GM12872 (cell line): ENCODE results near the gene SHC1.

ENCODE experiments used
- CTCF ChIP-seq: IDR thresholded peaks from 3 replicates; pipeline ENCODE4 v1.5.1; 2011; ENCODE audit warnings: low read depth, mild to moderate bottlenecking, low read length, moderate library complexity; ENCODE audit not compliant: insufficient read depth

SHC1 gene

GRCh38 chr1:154958681-154959425, 11.7 kb downstream of the SHC1 start:
- TF ChIP-seq CTCF, result no peak

GRCh38 chr1:154958036-154958435, 12.5 kb downstream of the SHC1 start:
- TF ChIP-seq CTCF, result no peak

DNA sequence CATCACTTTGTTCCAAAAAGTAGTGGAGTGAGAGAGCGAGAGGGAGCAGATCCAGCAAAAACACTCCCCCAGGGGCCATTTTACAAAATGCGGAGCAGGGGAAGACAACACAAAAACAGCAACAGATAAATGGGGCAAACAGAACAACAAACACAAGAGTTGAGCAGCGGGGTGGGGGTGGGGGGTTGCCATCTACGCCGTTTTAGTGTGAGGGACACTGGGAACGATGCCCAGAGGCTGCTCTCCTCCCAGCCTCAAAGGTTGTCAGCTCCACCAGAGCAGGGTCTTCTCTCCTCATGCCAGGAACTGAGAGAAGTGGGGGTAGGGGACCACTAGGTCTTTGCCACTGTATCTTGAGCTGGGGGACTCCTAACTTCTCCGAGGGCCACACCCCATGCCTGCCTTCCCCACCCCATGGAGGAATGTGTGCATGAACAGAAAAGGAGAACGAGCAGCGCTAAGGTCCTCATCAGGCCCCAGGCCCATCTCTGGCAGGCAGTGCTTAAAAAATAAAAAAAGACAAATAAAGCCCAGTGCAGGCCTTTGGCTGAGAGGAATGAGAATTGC, 13.4 kb downstream of the SHC1 start:
- TF ChIP-seq CTCF, result no peak

DNA sequence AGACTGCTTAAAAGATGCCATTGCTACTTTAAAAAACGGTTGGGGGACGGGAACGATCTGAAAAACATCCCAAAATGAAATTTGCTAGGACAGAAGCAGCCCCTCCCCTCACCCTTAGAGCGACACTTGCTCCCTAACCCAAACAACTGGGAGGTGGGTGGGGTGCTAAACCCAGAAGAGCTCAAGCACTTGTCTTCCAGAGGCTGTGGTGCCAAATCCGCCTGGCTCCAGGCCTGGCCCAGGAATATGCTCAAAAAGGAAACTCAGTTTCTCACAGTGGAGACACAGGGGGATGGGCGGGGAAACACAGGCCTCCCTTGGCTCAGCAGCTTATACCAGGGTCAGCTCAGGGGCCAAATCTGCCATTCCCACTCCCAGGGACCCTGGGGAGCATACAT, 14.0 kb downstream of the SHC1 start:
- TF ChIP-seq CTCF, result no peak

DNA sequence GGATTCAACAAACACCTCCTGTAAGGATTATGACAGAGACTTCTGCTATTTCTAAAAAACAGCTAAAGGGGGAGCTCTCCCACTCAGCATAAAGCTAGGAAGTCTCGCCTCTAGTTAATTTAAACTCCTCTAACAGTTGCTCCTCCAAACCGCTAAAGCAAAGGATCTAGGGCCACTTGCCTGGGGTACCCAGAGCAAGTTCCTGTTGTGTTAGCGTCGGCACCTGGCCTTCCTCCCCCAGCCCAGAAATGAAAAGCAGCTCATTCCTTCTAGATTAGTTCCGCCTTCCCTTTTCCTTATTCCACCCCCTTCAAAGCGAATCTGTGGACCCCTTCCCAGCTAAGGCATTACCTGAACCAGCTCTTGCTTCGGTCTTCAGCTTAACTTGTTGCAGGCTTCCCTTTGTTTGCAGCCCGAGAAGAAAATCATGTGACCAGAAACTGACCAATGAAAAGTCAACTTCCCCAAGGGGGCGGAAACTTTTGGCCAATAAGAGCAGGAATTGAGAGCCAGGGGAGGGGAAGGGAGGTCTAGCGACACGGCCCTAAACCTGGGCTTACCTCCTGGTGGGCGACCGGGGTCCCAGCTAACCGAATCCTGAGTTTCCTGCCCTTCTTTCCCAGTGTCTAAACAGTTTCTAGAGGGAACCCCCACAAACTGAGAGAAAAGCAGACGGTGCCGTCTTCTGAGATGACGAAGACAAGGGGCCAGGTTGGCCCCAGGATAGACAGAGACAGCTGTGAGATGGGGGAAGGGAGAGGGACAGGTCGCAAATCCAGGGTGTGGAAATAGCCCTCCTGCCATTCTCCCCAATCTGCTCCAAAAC, 14.6 kb downstream of the SHC1 start, which contains the start of gene PBXIP1:
PBXIP1 (minus strand) TSS at position 382 of the 826 bp plus-strand sequence. CDS start 2,378 bp downstream, outside the sequence.
- peak; percentile 34; the same call in 1 of the 3 replicates for TF ChIP-seq CTCF

- no peak for TF ChIP-seq CTCF
Measured at GRCh38 chr1:154955039-154955717, 15.4 kb downstream of the SHC1 start.

DNA sequence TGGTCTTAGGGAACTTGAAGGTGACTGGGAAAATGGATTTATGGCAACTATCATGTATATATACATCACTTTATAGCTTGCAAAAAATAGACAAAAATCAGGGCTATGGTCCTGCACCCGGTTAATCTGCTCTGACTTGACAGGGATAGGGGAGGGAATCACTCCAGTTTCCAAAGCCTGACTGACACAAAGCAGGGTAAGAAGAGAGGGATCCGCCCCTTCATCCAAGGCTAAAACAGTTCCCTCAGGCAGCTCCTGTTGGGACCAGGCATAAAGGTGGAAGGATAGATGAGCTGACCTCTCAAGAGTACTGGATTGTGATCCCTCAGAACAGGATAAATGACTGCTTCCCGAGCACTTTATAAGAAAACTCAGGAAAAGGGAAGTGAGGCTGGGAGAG, 16.0 kb downstream of the SHC1 start:
- TF ChIP-seq CTCF, result no peak
